CD4-positive, alpha-beta T cell (primary cell): ENCODE results near the gene CEP112. TPM values are rescaled to one million over a fixed set of nuclear protein-coding genes. Genes with fewer than 3 reads are reported as not detected.

ENCODE experiments used
- ATAC-seq: fragments of 200-7000 bp; cut with Tn5 transposase; one replicate; pipeline ENCODE4 v1.10.0; 2022; ENCODE audit warnings: mild to moderate bottlenecking; ENCODE audit not compliant: poor library complexity
- CTCF ChIA-PET: fragments of 350-600 bp; sonication (Branson Sonifier 250); formaldehyde crosslinking; loops from one replicate; lab custom pipeline; 2021; ENCODE audit warnings: antibody characterized with exemption, inconsistent platforms; lab: Charles Lee
- POLR2A ChIA-PET: fragments of 350-600 bp; sonication (Branson Sonifier 250); formaldehyde crosslinking; loops from one replicate; lab custom pipeline; 2021; ENCODE audit warnings: antibody characterized with exemption, inconsistent platforms; lab: Charles Lee
- DNase-seq, 14 experiments: peaks; one replicate each; pipeline ENCODE4 v3.0.0-alpha.2; 2013 to 2020; ENCODE audit warnings: mixed read lengths in 2 of 14
- H3K27ac ChIP-seq, 2 donors: one replicate each; pipeline versions ENCODE4 v1.5.1 to v1.7.0; 2013; ENCODE audit warnings: low read length in 2 of 2, low read depth in 1 of 2, mild to moderate bottlenecking in 1 of 2
- H3K27me3 ChIP-seq, 2 experiments: 1 replicate in 1 of 2; 2 replicates in 1 of 2; pipeline versions ENCODE4 v1.6.1 to v1.7.0; 2013; ENCODE audit warnings: low read length in 2 of 2, control low read depth in 1 of 2, mild to moderate bottlenecking in 1 of 2, moderate library complexity in 1 of 2; ENCODE audit not compliant: insufficient read depth in 2 of 2, control insufficient read depth in 1 of 2
- H3K36me3 ChIP-seq: one replicate; pipeline ENCODE4 v1.6.1; 2013; ENCODE audit warnings: low read length, control low read depth; ENCODE audit not compliant: insufficient read depth
- H3K4me1 ChIP-seq: one replicate; pipeline ENCODE4 v1.6.1; 2013; ENCODE audit warnings: low read length, control low read depth; ENCODE audit not compliant: insufficient read depth
- H3K4me3 ChIP-seq: one replicate; pipeline ENCODE4 v1.5.1; 2013; ENCODE audit warnings: mild to moderate bottlenecking, low read length, moderate library complexity
- H3K9me3 ChIP-seq, 2 experiments: 1 replicate in 1 of 2; 2 replicates in 1 of 2; pipeline versions ENCODE4 v1.6.1 to v1.7.0; 2013; ENCODE audit warnings: low read length in 2 of 2, mild to moderate bottlenecking in 2 of 2, control low read depth in 1 of 2, moderate library complexity in 1 of 2; ENCODE audit not compliant: control insufficient read depth in 1 of 2, insufficient read depth in 1 of 2
- H3K27ac Mint-ChIP-seq: one replicate; pipeline ENCODE4 v1.8.0; 2020; ENCODE audit warnings: mixed read lengths
- H3K27me3 Mint-ChIP-seq: one replicate; pipeline ENCODE4 v1.8.0; 2021; ENCODE audit warnings: mixed read lengths
- H3K36me3 Mint-ChIP-seq: one replicate; pipeline ENCODE4 v1.8.0; 2021; ENCODE audit warnings: low read depth, mixed read lengths
- H3K4me1 Mint-ChIP-seq: one replicate; pipeline ENCODE4 v1.8.0; 2021; ENCODE audit warnings: low read depth, mixed read lengths
- H3K4me3 Mint-ChIP-seq: one replicate; pipeline ENCODE4 v1.8.0; 2020; ENCODE audit warnings: mild to moderate bottlenecking, mixed read lengths
- H3K9me3 Mint-ChIP-seq: one replicate; pipeline ENCODE4 v1.8.0; 2020; ENCODE audit warnings: mixed read lengths
- CTCF ChIP-seq: fragments of 200-600 bp; IDR thresholded peaks from one replicate; pipeline ENCODE4 v1.8.0; 2022; ENCODE audit warnings: antibody characterized with exemption, mild to moderate bottlenecking
- intact Hi-C, 2 experiments: fragments of 100-400 bp; cut with DNase I in 1 of 2; cut with micrococcal nuclease in 1 of 2; formaldehyde crosslinking; loops; one replicate each; pipeline versions ENCODE4 v1.15.1 to v1.9.0; 2023 to 2025; cut with DNase I, micrococcal nuclease
- total RNA-seq, 174 experiments: library from RNA in 2 of 174; stranded (reverse) in 2 of 174; gene quantifications; one replicate each; pipeline ENCODE4 v1.2.3 and lab custom pipeline; 2021 to 2026

Gene CEP112
- total RNA-seq, 2 experiments from 2014 or later: 1.6 to 2.2 TPM

GRCh38 chr17:66214884-66215528, 23.1 kb upstream of the CEP112 start:
- H3K27me3 ChIP-seq: peaks cover 0 to 3% of the 10 kb centered on the region in 2 experiments
- no peaks in the 10 kb centered on the region for H3K9me3 ChIP-seq
- H3K4me1 Mint-ChIP-seq: no peaks in the 10 kb centered on the region
- no peak overlapping the region for H3K27ac ChIP-seq
- H3K36me3 Mint-ChIP-seq: no peaks in the 10 kb centered on the region
- no peak overlapping the region for H3K4me3 Mint-ChIP-seq
- H3K27ac Mint-ChIP-seq: no peak overlapping the region
- no peaks in the 10 kb centered on the region for H3K27me3 Mint-ChIP-seq
- no peak for TF ChIP-seq CTCF
- ChIA-PET POLR2A (no interaction called here), CTCF (no interaction called here)
- no peaks in the 10 kb centered on the region for H3K9me3 Mint-ChIP-seq
- intact Hi-C loops: no loop called here
- H3K36me3 ChIP-seq: no peaks in the 10 kb centered on the region
- H3K4me1 ChIP-seq: no peaks in the 10 kb centered on the region
- DNase-seq: no peak
- no peak overlapping the region for H3K4me3 ChIP-seq
- ATAC-seq: no peak

GRCh38 chr17:66211047-66211810, 19.3 kb upstream of the CEP112 start:
- no peak for TF ChIP-seq CTCF
- no peaks in the 10 kb centered on the region for H3K4me1 Mint-ChIP-seq
- ATAC-seq: no peak
- H3K27me3 ChIP-seq: peaks cover 0 to 3% of the 10 kb centered on the region in 2 experiments
- intact Hi-C loops: no loop called here
- H3K4me1 ChIP-seq: no peaks in the 10 kb centered on the region
- H3K9me3 Mint-ChIP-seq: no peaks in the 10 kb centered on the region
- H3K4me3 Mint-ChIP-seq: no peak overlapping the region
- no peaks in the 10 kb centered on the region for H3K9me3 ChIP-seq
- H3K36me3 ChIP-seq: no peaks in the 10 kb centered on the region
- POLR2A ChIA-PET: no interaction called here
- H3K4me3 ChIP-seq: no peak overlapping the region
- CTCF ChIA-PET: no interaction called here
- no peak overlapping the region for H3K27ac ChIP-seq
- no peaks in the 10 kb centered on the region for H3K36me3 Mint-ChIP-seq
- no peak overlapping the region for H3K27ac Mint-ChIP-seq
- no peak for DNase-seq
- no peaks in the 10 kb centered on the region for H3K27me3 Mint-ChIP-seq

GRCh38 chr17:66210208-66210574, 18.3 kb upstream of the CEP112 start:
- Mint-ChIP-seq H3K36me3 (no peaks in the 10 kb centered on the region), H3K27me3 (no peaks in the 10 kb centered on the region), H3K4me1 (no peaks in the 10 kb centered on the region), H3K4me3 (no peak overlapping the region), H3K9me3 (no peaks in the 10 kb centered on the region), H3K27ac (no peak overlapping the region)
- CTCF ChIA-PET: no interaction called here
- POLR2A ChIA-PET: no interaction called here
- Histone ChIP-seq H3K4me1 (no peaks in the 10 kb centered on the region), H3K27ac (no peak overlapping the region), H3K4me3 (no peak overlapping the region), H3K36me3 (no peaks in the 10 kb centered on the region), H3K9me3 (no peaks in the 10 kb centered on the region), H3K27me3 (peaks cover 0 to 3% of the 10 kb centered on the region in 2 experiments)
- DNase-seq (no peak), ATAC-seq (no peak)
- intact Hi-C loops: no loop called here
- no peak for TF ChIP-seq CTCF
